ENCODE results near the gene SCPEP1. TPM values are rescaled to one million over a fixed set of nuclear protein-coding genes. Genes with fewer than 3 reads are reported as not detected.
A peak's percentile ranks its signal among the peaks of the same experiment; 100 is the strongest.

SCPEP1 gene
- polyA plus RNA-seq, 1 of the 3 experiments (the other 2 are of a cell fraction): 99.6 TPM

DNA sequence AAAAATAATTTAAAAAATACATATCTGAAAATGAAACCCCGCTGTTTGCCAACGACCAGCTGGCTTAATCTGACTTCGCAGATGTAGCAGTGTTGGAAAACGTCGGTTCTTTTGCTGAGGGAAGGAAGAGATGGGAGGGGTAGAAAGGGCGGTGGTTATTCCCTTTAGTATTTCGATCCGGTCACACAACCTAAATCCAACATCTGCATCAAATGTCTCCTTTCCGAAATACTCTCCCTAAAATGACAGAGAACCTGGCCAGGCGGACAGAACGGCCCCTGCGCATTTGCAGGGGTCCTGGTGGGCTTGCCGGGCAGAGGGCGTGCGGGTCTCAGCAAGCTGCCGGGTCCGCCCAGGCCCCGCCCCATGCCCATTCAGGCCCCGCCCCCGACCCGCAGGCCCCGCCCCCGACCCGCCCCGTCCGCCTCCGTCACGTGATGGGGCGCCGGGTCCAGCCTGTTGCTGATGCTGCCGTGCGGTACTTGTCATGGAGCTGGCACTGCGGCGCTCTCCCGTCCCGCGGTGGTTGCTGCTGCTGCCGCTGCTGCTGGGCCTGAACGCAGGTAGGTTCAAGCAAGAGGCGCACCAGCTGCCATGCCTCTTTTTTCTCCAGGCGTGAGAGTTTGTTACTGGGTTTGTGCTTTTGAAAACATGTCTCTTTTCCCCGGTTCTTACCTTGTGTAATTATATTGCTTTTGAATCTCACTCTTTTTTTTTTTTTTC is at the start of gene SCPEP1 (continued):
- TF ChIP-seq SIN3A (IDR thresholded peaks at IDR 0.05; ENCODE audit: borderline replicate concordance, low read depth, low read length) (peak; percentile 93), ELF1 (IDR thresholded peaks at IDR 0.05) (no peak), TCF12 (IDR thresholded peaks at IDR 0.05) (no peak)

DNA sequence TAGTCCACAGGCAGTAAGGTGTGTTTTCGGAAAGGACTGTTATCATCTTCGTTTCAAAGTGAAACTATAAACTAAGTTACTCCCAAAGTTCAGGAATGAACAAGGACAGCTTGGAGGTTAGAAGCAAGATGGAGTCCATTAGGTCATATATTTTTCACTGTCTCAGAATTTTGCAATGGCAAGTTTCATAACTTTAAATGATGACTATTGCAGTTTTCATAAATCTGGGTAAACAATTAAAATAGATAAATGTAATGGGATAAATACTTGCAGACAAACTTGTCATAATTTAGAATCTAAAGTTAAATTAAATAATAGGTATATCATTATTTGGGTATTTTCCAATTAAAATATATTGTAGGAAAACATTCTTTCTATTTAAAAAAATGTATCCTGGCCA is 49.3 kb upstream of the SCPEP1 start:
- Histone ChIP-seq H3K4me2 (no peak overlapping the region), H3K4me1 (ENCODE audit: control insufficient read depth in 1 of 2, insufficient read depth in 2 of 2, low read depth in 1 of 2, low read length in 1 of 2) (no peaks in the 10 kb centered on the region), H3K4me3 (ENCODE audit: low read depth in 2 of 2, low read length in 1 of 2) (no peak overlapping the region), H2AFZ (ENCODE audit: low read depth) (no peak overlapping the region), H3K27me3 (ENCODE audit: insufficient read depth) (no peaks in the 10 kb centered on the region), H3K9me2 (no peaks in the 10 kb centered on the region), H3K9ac (no peak overlapping the region), H3K79me2 (ENCODE audit: insufficient read depth) (no peaks in the 10 kb centered on the region), H3K27ac (ENCODE audit: low read depth in 2 of 2, low read length in 1 of 2) (no peak overlapping the region), H3K9me3 (peaks cover 36% of the 10 kb centered on the region), H3F3A (replicated peaks; ENCODE audit: insufficient read depth) (peaks cover 7% of the 10 kb centered on the region), H3K36me3 (replicated peaks in 1 of 2; ENCODE audit: control insufficient read depth in 1 of 2, insufficient read depth in 2 of 2, low read length in 1 of 2) (peaks cover 0 to 17% of the 10 kb centered on the region in 2 experiments), H4K20me1 (ENCODE audit: insufficient read depth) (no peaks in the 10 kb centered on the region)
- no peak for TF ChIP-seq GATA2 (CRISPR knock-in tag; IDR thresholded peaks at IDR 0.05)
- TF ChIP-seq MXI1 (IDR thresholded peaks at IDR 0.05; ENCODE audit: low read depth, low read length): no peak
- TF ChIP-seq, protein P1, sequence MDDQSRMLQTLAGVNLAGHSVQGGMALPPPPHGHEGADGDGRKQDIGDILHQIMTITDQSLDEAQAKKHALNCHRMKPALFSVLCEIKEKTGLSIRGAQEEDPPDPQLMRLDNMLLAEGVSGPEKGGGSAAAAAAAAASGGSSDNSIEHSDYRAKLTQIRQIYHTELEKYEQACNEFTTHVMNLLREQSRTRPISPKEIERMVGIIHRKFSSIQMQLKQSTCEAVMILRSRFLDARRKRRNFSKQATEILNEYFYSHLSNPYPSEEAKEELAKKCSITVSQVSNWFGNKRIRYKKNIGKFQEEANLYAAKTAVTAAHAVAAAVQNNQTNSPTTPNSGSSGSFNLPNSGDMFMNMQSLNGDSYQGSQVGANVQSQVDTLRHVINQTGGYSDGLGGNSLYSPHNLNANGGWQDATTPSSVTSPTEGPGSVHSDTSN (IDR thresholded peaks at IDR 0.05): no peak
- TF ChIP-seq, protein P2, sequence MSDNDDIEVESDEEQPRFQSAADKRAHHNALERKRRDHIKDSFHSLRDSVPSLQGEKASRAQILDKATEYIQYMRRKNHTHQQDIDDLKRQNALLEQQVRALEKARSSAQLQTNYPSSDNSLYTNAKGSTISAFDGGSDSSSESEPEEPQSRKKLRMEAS (IDR thresholded peaks at IDR 0.05; ENCODE audit: low read depth): no peak
- no peak for TF ChIP-seq SIN3A (IDR thresholded peaks at IDR 0.05; ENCODE audit: borderline replicate concordance, low read depth, low read length)
- TF ChIP-seq, protein P3, sequence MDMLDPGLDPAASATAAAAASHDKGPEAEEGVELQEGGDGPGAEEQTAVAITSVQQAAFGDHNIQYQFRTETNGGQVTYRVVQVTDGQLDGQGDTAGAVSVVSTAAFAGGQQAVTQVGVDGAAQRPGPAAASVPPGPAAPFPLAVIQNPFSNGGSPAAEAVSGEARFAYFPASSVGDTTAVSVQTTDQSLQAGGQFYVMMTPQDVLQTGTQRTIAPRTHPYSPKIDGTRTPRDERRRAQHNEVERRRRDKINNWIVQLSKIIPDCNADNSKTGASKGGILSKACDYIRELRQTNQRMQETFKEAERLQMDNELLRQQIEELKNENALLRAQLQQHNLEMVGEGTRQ (IDR thresholded peaks at IDR 0.05; ENCODE audit: borderline replicate concordance, low read depth, low read length): no peak
- no peak for TF ChIP-seq NFIC (IDR thresholded peaks at IDR 0.05; ENCODE audit: borderline replicate concordance)
- TF ChIP-seq EZH2phosphoT487 (IDR thresholded peaks at IDR 0.05; ENCODE audit: borderline replicate concordance, low read depth): no peak
- TF ChIP-seq, protein P4, sequence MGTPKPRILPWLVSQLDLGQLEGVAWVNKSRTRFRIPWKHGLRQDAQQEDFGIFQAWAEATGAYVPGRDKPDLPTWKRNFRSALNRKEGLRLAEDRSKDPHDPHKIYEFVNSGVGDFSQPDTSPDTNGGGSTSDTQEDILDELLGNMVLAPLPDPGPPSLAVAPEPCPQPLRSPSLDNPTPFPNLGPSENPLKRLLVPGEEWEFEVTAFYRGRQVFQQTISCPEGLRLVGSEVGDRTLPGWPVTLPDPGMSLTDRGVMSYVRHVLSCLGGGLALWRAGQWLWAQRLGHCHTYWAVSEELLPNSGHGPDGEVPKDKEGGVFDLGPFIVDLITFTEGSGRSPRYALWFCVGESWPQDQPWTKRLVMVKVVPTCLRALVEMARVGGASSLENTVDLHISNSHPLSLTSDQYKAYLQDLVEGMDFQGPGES (IDR thresholded peaks at IDR 0.05; ENCODE audit: low read depth, low read length): no peak
- TF ChIP-seq FOXM1 (IDR thresholded peaks at IDR 0.05; ENCODE audit: low read depth): no peak
- TF ChIP-seq CHD2 (IDR thresholded peaks at IDR 0.05; ENCODE audit: low read length, partially characterized antibody): no peak
- TF ChIP-seq RAD21 (IDR thresholded peaks at IDR 0.05; ENCODE audit: low read length): no peak
- TF ChIP-seq TAF1 (IDR thresholded peaks at IDR 0.05; ENCODE audit: borderline replicate concordance, low read depth, low read length): no peak
- no peak for TF ChIP-seq FOXJ3 (CRISPR knock-in tag; IDR thresholded peaks at IDR 0.05)
- POLR2A ChIA-PET: no interaction called here
- CTCF ChIA-PET: interaction anchor here (1.8 to 2.0 kb wide), 2 partner anchors 11 to 109 kb away, joined by 5 read pairs; no protein-coding TSS in a partner anchor
- 57% methylated on average over 2 of the region's 2 CpGs for WGBS (ENCODE audit: low lambda C conversion rate)
- DNase-seq: no peak
